ENCODE results near the gene MBOAT7. TPM values are rescaled to one million over a fixed set of nuclear protein-coding genes. Genes with fewer than 3 reads are reported as not detected.

Gene MBOAT7
- polyA plus RNA-seq, 1 of the 3 experiments (the other 2 are of a cell fraction), result 80.8 TPM

DNA sequence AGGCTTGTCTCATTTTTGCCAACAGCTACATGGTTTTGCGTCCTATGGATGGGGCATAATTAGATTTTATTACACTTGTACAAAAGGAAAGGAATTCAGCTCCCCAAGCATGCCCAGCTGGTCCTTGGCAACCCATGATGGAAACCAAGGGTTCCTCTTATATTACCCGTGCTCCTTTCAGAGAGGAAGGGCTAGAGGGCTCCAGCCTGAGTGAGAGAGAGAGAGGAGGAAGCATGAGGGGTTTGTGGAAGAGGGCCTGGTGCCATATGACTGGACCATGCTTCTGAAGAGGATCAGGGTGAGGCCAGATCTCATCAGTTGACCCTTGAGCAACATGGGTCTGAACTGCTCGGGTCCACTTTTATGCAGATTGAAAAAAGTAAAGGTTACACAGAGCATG is 7.7 kb upstream of the MBOAT7 start:
- CTCF ChIA-PET, result no interaction called here
- no peaks in the 10 kb centered on the region for H3K27me3 ChIP-seq (ENCODE audit: insufficient read depth)
- POLR2A ChIA-PET, result no interaction called here

DNA sequence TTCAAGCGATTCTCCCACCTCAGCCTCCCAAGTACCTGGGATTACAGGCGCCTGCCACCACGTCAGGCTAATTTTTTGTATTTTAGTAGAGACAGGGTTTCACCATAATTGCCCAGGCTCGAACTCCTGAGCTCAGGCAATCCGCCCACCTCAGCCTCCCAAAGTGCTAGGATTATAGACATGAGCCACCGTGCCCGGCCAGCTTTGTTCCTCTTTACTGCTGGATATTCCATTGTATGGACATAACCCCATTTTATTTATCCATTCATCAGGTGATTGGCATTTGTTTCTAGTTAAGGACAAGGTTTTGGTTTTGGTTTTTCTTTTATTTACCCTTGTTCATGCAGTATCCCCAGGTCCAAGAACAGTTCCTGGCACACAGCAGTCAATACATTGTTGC is 7.2 kb upstream of the MBOAT7 start:
- ChIA-PET POLR2A (no interaction called here), CTCF (no interaction called here)
- H3K27me3 ChIP-seq (ENCODE audit: insufficient read depth), result no peaks in the 10 kb centered on the region
- TF ChIP-seq GATA2 (CRISPR knock-in tag; IDR thresholded peaks at IDR 0.05), result no peak
- TF ChIP-seq NFIC (IDR thresholded peaks at IDR 0.05; ENCODE audit: borderline replicate concordance), result no peak
- no peak for TF ChIP-seq MEF2A (IDR thresholded peaks at IDR 0.05; ENCODE audit: borderline replicate concordance, low read depth)
- TF ChIP-seq FOXJ3 (CRISPR knock-in tag; IDR thresholded peaks at IDR 0.05), result no peak
- no peak for TF ChIP-seq YY1 (IDR thresholded peaks at IDR 0.05; ENCODE audit: low read depth)
- no peak for TF ChIP-seq TEAD4 (IDR thresholded peaks at IDR 0.05; ENCODE audit: borderline replicate concordance, insufficient read depth)
- TF ChIP-seq, protein P1, sequence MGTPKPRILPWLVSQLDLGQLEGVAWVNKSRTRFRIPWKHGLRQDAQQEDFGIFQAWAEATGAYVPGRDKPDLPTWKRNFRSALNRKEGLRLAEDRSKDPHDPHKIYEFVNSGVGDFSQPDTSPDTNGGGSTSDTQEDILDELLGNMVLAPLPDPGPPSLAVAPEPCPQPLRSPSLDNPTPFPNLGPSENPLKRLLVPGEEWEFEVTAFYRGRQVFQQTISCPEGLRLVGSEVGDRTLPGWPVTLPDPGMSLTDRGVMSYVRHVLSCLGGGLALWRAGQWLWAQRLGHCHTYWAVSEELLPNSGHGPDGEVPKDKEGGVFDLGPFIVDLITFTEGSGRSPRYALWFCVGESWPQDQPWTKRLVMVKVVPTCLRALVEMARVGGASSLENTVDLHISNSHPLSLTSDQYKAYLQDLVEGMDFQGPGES (IDR thresholded peaks at IDR 0.05; ENCODE audit: low read depth, low read length), result no peak
- TF ChIP-seq ELF1 (IDR thresholded peaks at IDR 0.05), result no peak
- no peak for TF ChIP-seq TCF12 (IDR thresholded peaks at IDR 0.05)
- TF ChIP-seq, protein P2, sequence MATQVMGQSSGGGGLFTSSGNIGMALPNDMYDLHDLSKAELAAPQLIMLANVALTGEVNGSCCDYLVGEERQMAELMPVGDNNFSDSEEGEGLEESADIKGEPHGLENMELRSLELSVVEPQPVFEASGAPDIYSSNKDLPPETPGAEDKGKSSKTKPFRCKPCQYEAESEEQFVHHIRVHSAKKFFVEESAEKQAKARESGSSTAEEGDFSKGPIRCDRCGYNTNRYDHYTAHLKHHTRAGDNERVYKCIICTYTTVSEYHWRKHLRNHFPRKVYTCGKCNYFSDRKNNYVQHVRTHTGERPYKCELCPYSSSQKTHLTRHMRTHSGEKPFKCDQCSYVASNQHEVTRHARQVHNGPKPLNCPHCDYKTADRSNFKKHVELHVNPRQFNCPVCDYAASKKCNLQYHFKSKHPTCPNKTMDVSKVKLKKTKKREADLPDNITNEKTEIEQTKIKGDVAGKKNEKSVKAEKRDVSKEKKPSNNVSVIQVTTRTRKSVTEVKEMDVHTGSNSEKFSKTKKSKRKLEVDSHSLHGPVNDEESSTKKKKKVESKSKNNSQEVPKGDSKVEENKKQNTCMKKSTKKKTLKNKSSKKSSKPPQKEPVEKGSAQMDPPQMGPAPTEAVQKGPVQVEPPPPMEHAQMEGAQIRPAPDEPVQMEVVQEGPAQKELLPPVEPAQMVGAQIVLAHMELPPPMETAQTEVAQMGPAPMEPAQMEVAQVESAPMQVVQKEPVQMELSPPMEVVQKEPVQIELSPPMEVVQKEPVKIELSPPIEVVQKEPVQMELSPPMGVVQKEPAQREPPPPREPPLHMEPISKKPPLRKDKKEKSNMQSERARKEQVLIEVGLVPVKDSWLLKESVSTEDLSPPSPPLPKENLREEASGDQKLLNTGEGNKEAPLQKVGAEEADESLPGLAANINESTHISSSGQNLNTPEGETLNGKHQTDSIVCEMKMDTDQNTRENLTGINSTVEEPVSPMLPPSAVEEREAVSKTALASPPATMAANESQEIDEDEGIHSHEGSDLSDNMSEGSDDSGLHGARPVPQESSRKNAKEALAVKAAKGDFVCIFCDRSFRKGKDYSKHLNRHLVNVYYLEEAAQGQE (IDR thresholded peaks at IDR 0.05; ENCODE audit: low read depth, low read length), result no peak
- no peak for TF ChIP-seq JUND (IDR thresholded peaks at IDR 0.05)
- TF ChIP-seq NRF1 (IDR thresholded peaks at IDR 0.05; ENCODE audit: low read depth, low read length), result no peak
- TF ChIP-seq, protein P3, sequence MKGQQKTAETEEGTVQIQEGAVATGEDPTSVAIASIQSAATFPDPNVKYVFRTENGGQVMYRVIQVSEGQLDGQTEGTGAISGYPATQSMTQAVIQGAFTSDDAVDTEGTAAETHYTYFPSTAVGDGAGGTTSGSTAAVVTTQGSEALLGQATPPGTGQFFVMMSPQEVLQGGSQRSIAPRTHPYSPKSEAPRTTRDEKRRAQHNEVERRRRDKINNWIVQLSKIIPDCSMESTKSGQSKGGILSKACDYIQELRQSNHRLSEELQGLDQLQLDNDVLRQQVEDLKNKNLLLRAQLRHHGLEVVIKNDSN (IDR thresholded peaks at IDR 0.05; ENCODE audit: borderline replicate concordance, low read depth), result no peak
- TF ChIP-seq CHD2 (IDR thresholded peaks at IDR 0.05; ENCODE audit: low read length, partially characterized antibody), result no peak
- TF ChIP-seq MXI1 (IDR thresholded peaks at IDR 0.05; ENCODE audit: low read depth, low read length), result no peak
- TF ChIP-seq POLR2AphosphoS5 (IDR thresholded peaks at IDR 0.05; ENCODE audit: low read depth, low read length), result no peak
- no peak for TF ChIP-seq SMC3 (IDR thresholded peaks at IDR 0.05; ENCODE audit: low read depth, low read length)

More for the DNA sequence above, 7.7 kb upstream of the MBOAT7 start:
- no peak for DNase-seq
- no peaks in the 10 kb centered on the region for H3K9me3 ChIP-seq
- 90% methylated on average over 3 of the region's 3 CpGs for WGBS (ENCODE audit: low lambda C conversion rate)
- H3K4me1 ChIP-seq (ENCODE audit: control insufficient read depth in 1 of 2, insufficient read depth in 2 of 2, low read depth in 1 of 2, low read length in 1 of 2), result peaks cover 7 to 12% of the 10 kb centered on the region in 2 experiments; a peak in 3 of 4 replicates
- H3F3A ChIP-seq (replicated peaks; ENCODE audit: insufficient read depth), result peaks cover 3% of the 10 kb centered on the region
- H3K4me3 ChIP-seq (ENCODE audit: low read depth in 2 of 2, low read length in 1 of 2), result no peak overlapping the region
- no peak overlapping the region for H3K27ac ChIP-seq (ENCODE audit: low read depth in 2 of 2, low read length in 1 of 2)
- peaks cover 16 to 33% of the 10 kb centered on the region in 2 experiments for H3K36me3 ChIP-seq (replicated peaks in 1 of 2; ENCODE audit: control insufficient read depth in 1 of 2, insufficient read depth in 2 of 2, low read length in 1 of 2)
- H3K79me2 ChIP-seq (ENCODE audit: insufficient read depth), result peaks cover 42% of the 10 kb centered on the region
- no peak overlapping the region for H3K4me2 ChIP-seq
- H3K9me2 ChIP-seq, result no peaks in the 10 kb centered on the region
- H4K20me1 ChIP-seq (ENCODE audit: insufficient read depth), result peaks cover 12% of the 10 kb centered on the region
- no peak overlapping the region for H3K9ac ChIP-seq
- H2AFZ ChIP-seq (ENCODE audit: low read depth), result no peak overlapping the region
- TF ChIP-seq GABPA (IDR thresholded peaks at IDR 0.05; ENCODE audit: low read depth), result no peak
- no peak for TF ChIP-seq CHD2 (IDR thresholded peaks at IDR 0.05; ENCODE audit: low read length, partially characterized antibody)
- no peak for TF ChIP-seq RFX5 (IDR thresholded peaks at IDR 0.05; ENCODE audit: low read length)
- TF ChIP-seq, protein P4, sequence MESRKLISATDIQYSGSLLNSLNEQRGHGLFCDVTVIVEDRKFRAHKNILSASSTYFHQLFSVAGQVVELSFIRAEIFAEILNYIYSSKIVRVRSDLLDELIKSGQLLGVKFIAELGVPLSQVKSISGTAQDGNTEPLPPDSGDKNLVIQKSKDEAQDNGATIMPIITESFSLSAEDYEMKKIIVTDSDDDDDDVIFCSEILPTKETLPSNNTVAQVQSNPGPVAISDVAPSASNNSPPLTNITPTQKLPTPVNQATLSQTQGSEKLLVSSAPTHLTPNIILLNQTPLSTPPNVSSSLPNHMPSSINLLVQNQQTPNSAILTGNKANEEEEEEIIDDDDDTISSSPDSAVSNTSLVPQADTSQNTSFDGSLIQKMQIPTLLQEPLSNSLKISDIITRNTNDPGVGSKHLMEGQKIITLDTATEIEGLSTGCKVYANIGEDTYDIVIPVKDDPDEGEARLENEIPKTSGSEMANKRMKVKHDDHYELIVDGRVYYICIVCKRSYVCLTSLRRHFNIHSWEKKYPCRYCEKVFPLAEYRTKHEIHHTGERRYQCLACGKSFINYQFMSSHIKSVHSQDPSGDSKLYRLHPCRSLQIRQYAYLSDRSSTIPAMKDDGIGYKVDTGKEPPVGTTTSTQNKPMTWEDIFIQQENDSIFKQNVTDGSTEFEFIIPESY (IDR thresholded peaks at IDR 0.05; ENCODE audit: borderline replicate concordance, low read depth), result no peak
- TF ChIP-seq NRF1 (IDR thresholded peaks at IDR 0.05; ENCODE audit: low read depth, low read length), result no peak
- no peak for TF ChIP-seq SMC3 (IDR thresholded peaks at IDR 0.05; ENCODE audit: low read depth, low read length)
- TF ChIP-seq EP300 (IDR thresholded peaks at IDR 0.05; ENCODE audit: borderline replicate concordance in 1 of 2, low read depth in 1 of 2, low read length in 1 of 2), result no peak
- TF ChIP-seq TEAD4 (IDR thresholded peaks at IDR 0.05; ENCODE audit: borderline replicate concordance, insufficient read depth), result no peak
- no peak for TF ChIP-seq TCF12 (IDR thresholded peaks at IDR 0.05)
- no peak for TF ChIP-seq ELF1 (IDR thresholded peaks at IDR 0.05)
- no peak for TF ChIP-seq MXI1 (IDR thresholded peaks at IDR 0.05; ENCODE audit: low read depth, low read length)

More for the DNA sequence above, 7.2 kb upstream of the MBOAT7 start:
- Histone ChIP-seq H3F3A (replicated peaks; ENCODE audit: insufficient read depth) (peaks cover 3% of the 10 kb centered on the region), H3K27ac (ENCODE audit: low read depth in 2 of 2, low read length in 1 of 2) (no peak overlapping the region), H3K9ac (no peak overlapping the region), H3K36me3 (replicated peaks in 1 of 2; ENCODE audit: control insufficient read depth in 1 of 2, insufficient read depth in 2 of 2, low read length in 1 of 2) (peaks cover 10 to 27% of the 10 kb centered on the region in 2 experiments), H2AFZ (ENCODE audit: low read depth) (no peak overlapping the region), H3K4me1 (ENCODE audit: control insufficient read depth in 1 of 2, insufficient read depth in 2 of 2, low read depth in 1 of 2, low read length in 1 of 2) (peaks cover 1 to 11% of the 10 kb centered on the region in 2 experiments; a peak in 2 of 4 replicates), H3K9me3 (no peaks in the 10 kb centered on the region), H3K9me2 (no peaks in the 10 kb centered on the region), H4K20me1 (ENCODE audit: insufficient read depth) (peaks cover 6% of the 10 kb centered on the region), H3K4me3 (ENCODE audit: low read depth in 2 of 2, low read length in 1 of 2) (no peak overlapping the region), H3K79me2 (ENCODE audit: insufficient read depth) (peaks cover 42% of the 10 kb centered on the region), H3K4me2 (no peak overlapping the region)
- 97% methylated on average over 7 of the region's 7 CpGs for WGBS (ENCODE audit: low lambda C conversion rate)
- no peak for DNase-seq

Measured in SK-N-SH (cell line).